Ascending aorta (tissue), 2 donors: ENCODE data around the gene KATNB1. TPM values are rescaled to one million over a fixed set of nuclear protein-coding genes. Genes with fewer than 3 reads are reported as not detected.

Source experiments
- DNase-seq, 2 donors: peaks; one replicate each; pipeline ENCODE4 v3.0.0-alpha.2; 2019; ENCODE audit warnings: low spot score in 2 of 2
- H3K27ac ChIP-seq, 2 donors: fragments of 200-600 bp; sonication (generic); one replicate each; pipeline ENCODE4 v1.5.1; 2016 to 2017; ENCODE audit warnings: mild to moderate bottlenecking in 1 of 2
- H3K27me3 ChIP-seq: fragments of 200-600 bp; sonication (generic); one replicate; pipeline ENCODE4 v1.5.1; 2017
- H3K36me3 ChIP-seq, 2 donors: fragments of 200-600 bp; sonication (generic); one replicate each; pipeline ENCODE4 v1.5.1; 2016
- H3K4me1 ChIP-seq, 2 donors: fragments of 200-600 bp; sonication (generic); one replicate each; pipeline ENCODE4 v1.5.1; 2016 to 2017; ENCODE audit warnings: mild to moderate bottlenecking in 1 of 2
- H3K4me3 ChIP-seq, 2 donors: fragments of 200-600 bp; sonication (generic); one replicate each; pipeline ENCODE4 v1.5.1; 2016 to 2017; ENCODE audit warnings: mild to moderate bottlenecking in 1 of 2
- H3K9me3 ChIP-seq, 2 donors: fragments of 200-600 bp; sonication (generic); one replicate each; pipeline ENCODE4 v1.5.1; 2016
- CTCF ChIP-seq, 3 experiments: fragments of 200-600 bp in 2 of 3; fragments of 450-650 bp in 1 of 3; sonication (generic) in 2 of 3; IDR thresholded peaks; one replicate each; pipeline ENCODE4 v1.5.1; 2016 to 2019; ENCODE audit warnings: antibody characterized with exemption in 3 of 3, mild to moderate bottlenecking in 1 of 3, moderate library complexity in 1 of 3
- intact Hi-C: fragments of 100-400 bp; cut with DNase I; formaldehyde crosslinking; loops from one replicate; pipeline ENCODE4 v1.15.1; 2023
- total RNA-seq: library from RNA; depleted of rRNA; stranded (reverse); fragments of >200 nt; gene quantifications from one replicate; pipeline ENCODE4 v1.1.0, GENCODE V29; 2016

KATNB1 gene
- total RNA-seq, 1 donor from 2014 or later, result 35.3 TPM

- Histone ChIP-seq H3K4me3 (no peak overlapping the region), H3K9me3 (no peaks in the 10 kb centered on the region), H3K27me3 (no peaks in the 10 kb centered on the region), H3K36me3 (peaks cover 24 to 41% of the 10 kb centered on the region in 2 donors), H3K4me1 (no peaks in the 10 kb centered on the region), H3K27ac (no peak overlapping the region)
- no peak for DNase-seq
- intact Hi-C loops, result no loop called here
- no peak for TF ChIP-seq CTCF (IDR thresholded peaks at IDR 0.05)
Measured at GRCh38 chr16:57759131-57759530, 23.6 kb downstream of the KATNB1 start.

GRCh38 chr16:57759541-57760356, 24.2 kb downstream of the KATNB1 start:
- TF ChIP-seq CTCF (IDR thresholded peaks at IDR 0.05), result no peak

GRCh38 chr16:57760357-57761160, 25.0 kb downstream of the KATNB1 start:
- TF ChIP-seq CTCF (IDR thresholded peaks at IDR 0.05), result no peak
- H3K36me3 ChIP-seq, result peaks cover 21 to 38% of the 10 kb centered on the region in 2 donors
- intact Hi-C loops, result no loop called here
- DNase-seq, result no peak
- H3K4me1 ChIP-seq, result peaks cover 0 to 2% of the 10 kb centered on the region in 2 donors
- H3K4me3 ChIP-seq, result no peak overlapping the region
- H3K9me3 ChIP-seq, result no peaks in the 10 kb centered on the region
- no peaks in the 10 kb centered on the region for H3K27me3 ChIP-seq
- H3K27ac ChIP-seq, result no peak overlapping the region

More at GRCh38 chr16:57759541-57760356, 24.2 kb downstream of the KATNB1 start:
- intact Hi-C loops, result no loop called here
- no peak for DNase-seq
- Histone ChIP-seq H3K4me1 (peaks cover 0 to 2% of the 10 kb centered on the region in 2 donors), H3K27ac (no peak overlapping the region), H3K36me3 (peaks cover 24 to 41% of the 10 kb centered on the region in 2 donors), H3K9me3 (no peaks in the 10 kb centered on the region), H3K27me3 (no peaks in the 10 kb centered on the region), H3K4me3 (no peak overlapping the region)

DNA sequence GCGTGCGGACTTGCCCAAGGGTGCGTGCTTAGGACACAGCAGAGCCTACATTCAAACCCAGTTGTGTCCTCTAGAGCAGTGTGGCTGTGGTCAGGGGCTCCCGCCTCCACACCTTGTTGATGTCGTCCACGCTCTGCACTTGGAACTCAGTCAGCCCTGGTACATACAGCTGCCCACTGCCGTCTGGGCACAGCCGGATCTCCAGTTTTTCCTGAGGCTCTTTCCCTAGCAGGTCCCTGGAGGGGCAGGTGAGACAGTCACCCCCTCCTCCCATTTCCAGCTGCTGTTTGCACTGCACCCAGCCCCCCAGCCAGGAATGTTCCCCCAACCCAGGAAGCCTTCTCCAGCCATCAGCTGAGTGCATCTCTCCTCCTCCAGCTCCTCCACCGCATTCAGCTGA, 25.7 kb downstream of the KATNB1 start:
- TF ChIP-seq CTCF (IDR thresholded peaks at IDR 0.05), result no peak
- no peak overlapping the region for H3K4me3 ChIP-seq
- no peaks in the 10 kb centered on the region for H3K27me3 ChIP-seq
- H3K4me1 ChIP-seq, result peaks cover 0 to 2% of the 10 kb centered on the region in 2 donors
- peaks cover 21 to 40% of the 10 kb centered on the region in 2 donors for H3K36me3 ChIP-seq
- no peak overlapping the region for H3K27ac ChIP-seq
- no peaks in the 10 kb centered on the region for H3K9me3 ChIP-seq
- intact Hi-C loops, result no loop called here
- DNase-seq, result no peak

DNA sequence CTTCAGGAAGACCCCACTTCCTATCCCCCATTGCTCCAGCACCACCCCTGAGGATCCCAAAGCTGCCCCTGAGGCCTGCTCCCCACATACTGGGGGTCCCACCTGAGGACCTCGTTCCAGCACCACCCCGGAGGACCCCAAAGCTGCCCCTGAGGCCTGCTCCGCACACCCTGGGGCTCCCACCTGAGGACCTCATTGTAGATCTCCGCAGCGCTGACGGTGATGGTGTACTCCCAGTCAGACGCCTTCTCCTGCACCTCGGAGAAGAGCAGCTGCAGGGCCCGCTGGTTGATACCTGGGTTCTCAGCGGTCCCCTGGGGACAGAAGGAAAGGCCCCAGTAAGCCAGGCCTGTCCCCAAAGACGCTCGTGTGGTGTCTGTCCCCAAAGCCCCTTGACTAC, 26.4 kb downstream of the KATNB1 start:
- no peak for TF ChIP-seq CTCF (IDR thresholded peaks at IDR 0.05)
- Histone ChIP-seq H3K4me3 (no peak overlapping the region), H3K9me3 (no peaks in the 10 kb centered on the region), H3K4me1 (peaks cover 0 to 2% of the 10 kb centered on the region in 2 donors), H3K36me3 (peaks cover 24 to 42% of the 10 kb centered on the region in 2 donors), H3K27ac (no peak overlapping the region), H3K27me3 (no peaks in the 10 kb centered on the region)
- intact Hi-C loops, result no loop called here
- DNase-seq, result no peak
